HG02970 (cell line): Measurements from ENCODE around the gene TREH.
"Not testable (repeated sequence)": the region's sequence is repeated elsewhere in the genome, so short reads cannot be mapped to it uniquely, and the experiment has no call there.

ENCODE experiments used
- ATAC-seq: cut with Tn5 transposase; IDR thresholded peaks from one replicate; pipeline ENCODE4 v1.9.1; 2021; ENCODE audit warnings: mild to moderate bottlenecking, moderate library complexity, moderate number of reproducible peaks; ENCODE audit not compliant: unreplicated experiment, low FRiP score

TREH gene, protein sequence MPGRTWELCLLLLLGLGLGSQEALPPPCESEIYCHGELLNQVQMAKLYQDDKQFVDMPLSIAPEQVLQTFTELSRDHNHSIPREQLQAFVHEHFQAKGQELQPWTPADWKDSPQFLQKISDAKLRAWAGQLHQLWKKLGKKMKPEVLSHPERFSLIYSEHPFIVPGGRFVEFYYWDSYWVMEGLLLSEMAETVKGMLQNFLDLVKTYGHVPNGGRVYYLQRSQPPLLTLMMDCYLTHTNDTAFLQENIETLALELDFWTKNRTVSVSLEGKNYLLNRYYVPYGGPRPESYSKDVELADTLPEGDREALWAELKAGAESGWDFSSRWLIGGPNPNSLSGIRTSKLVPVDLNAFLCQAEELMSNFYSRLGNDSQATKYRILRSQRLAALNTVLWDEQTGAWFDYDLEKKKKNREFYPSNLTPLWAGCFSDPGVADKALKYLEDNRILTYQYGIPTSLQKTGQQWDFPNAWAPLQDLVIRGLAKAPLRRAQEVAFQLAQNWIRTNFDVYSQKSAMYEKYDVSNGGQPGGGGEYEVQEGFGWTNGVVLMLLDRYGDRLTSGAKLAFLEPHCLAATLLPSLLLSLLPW

DNA sequence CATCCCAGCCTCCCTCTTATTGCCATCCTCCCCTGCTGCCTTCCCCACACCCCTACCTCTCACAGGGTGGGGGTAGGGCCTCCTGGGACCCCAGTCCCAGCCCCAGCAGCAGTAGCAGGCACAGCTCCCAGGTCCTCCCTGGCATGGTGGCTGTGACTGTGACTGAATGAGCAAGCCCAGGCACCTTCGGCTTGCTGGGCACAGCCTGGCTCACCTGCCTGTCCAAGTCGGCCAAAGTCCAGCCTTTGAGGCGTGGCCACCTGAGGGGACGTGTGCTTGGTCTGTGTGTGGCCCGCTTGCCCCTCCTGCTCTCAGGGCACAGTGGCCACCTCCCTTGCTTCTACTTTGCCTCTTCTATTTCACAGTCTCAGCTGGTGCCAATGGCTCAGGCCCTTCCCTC lies at the start of gene TREH:
Gene TREH, minus strand, starts transcription at position 168 of the 400 bp plus-strand sequence. Its CDS starts 23 bp downstream, at position 145.
- ATAC-seq, result no peak

- not testable (repeated sequence) for ATAC-seq
These were observed 48.7 kb upstream of the TREH start for GRCh38 chr11:118728112-118728511.

- not testable (repeated sequence) for ATAC-seq
These were observed 48.2 kb upstream of the TREH start for GRCh38 chr11:118727721-118728066.

DNA sequence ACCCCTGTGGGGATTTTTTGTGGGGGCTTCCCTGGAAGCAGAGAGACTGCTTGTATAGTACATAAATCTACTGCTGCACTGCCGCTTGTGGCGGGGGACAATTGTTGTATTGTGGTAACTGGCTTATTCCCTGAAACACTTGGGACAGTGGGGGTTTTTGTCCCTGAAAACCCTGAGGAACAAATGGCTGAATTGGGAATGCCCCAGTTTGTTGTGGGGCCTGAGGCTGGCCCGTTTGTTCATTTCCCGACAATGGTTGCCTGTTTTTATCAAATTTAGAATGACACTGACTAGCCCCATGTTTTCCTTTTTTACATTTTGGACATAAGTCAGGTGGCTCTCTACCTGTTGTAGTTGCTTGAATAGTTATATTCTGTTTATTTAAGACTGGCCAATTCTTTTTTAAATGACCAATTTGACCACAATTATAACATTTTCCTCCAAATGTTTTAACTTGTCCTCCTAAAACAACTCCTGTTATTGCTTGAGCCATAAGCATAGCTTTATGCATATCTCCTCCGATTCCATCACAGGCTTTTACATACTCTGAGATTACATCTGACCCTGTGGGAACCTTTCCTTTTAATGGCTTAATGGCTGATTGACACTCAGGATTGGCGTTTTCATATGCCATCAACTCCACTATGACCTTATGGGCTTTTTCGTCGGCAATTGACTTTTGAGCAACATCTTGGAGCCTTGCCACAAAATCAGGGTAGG lies 47.7 kb upstream of the TREH start:
- ATAC-seq, result not testable (repeated sequence)

DNA sequence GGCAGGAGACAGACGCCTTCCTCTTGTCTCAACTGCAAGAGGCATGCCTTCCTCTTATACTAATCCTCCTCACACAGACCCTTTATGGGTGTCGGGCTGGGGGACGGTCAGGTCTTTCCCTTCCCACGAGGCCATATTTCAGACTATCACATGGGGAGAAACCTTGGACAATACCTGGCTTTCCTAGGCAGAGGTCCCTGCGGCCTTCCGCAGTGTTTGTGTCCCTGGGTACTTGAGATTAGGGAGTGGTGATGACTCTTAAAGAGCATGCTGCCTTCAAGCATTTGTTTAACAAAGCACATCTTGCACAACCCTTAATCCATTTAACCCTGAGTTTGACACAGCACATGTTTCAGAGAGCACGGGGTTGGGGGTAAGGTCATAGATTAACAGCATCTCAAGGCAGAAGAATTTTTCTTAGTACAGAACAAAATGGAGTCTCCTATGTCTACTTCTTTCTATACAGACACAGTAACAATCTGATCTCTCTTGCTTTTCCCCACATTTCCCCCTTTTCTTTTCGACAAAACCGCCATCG lies 42.1 kb upstream of the TREH start:
- not testable (repeated sequence) for ATAC-seq

DNA sequence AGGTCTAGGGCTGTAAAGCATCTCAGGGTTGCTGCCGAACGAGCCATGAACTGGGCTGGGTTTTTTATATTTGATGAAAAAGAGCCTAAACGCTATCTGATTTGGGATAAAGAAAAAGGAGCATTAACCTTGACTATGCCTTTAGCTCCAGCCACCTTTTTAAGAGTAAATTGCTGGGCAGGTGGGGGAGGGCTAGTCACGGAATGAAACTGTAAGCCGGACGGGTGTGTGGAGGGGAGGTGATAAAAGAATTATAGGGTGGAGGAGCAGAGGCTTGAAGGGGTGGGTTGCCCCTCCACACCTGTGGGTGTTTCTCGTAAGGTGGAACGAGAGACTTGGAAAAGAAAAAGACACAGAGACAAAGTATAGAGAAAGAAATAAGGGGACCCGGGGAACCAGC lies 41.3 kb upstream of the TREH start:
- not testable (repeated sequence) for ATAC-seq

GRCh38 chr11:118720078-118720477 lies 40.6 kb upstream of the TREH start:
- not testable (repeated sequence) for ATAC-seq

DNA sequence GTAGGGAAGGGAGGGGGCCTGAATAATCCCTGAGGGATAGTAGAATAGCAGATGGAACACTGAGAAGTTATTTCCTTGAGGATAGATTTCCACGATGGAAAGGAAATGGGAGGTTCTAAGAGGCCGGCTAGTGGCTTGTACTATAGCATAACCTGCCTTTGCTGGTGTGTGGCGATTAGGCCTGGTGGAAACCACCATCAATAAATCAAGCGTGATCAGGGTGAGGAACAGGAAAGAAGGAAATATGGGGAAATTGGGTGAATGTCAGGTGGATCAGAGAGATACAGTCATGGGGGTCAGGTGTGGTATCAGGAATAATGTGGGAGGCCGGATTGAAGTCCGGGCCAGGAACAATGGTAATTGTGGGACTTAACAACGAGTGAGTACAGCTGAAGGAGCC lies 39.1 kb upstream of the TREH start:
- ATAC-seq, result not testable (repeated sequence)

DNA sequence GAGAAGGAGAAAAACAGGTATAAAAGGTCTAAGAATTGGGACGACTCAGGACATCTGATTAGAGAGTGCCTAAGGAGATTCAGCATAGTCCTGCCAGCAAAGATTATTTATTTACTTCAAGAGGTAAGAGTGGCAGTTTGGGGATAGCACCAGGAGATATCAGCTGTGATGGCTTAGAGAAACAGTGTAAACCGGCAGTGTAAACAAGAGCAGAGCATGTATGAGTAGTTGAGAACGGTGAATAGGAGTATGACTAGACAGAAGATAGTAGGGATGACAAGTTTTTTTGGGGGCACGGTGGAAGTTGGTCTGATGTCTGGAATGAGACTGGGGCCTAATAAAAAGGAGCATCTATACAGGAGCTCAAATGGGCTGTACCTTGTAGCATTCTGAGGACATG lies 38.3 kb upstream of the TREH start:
- not testable (repeated sequence) for ATAC-seq

DNA sequence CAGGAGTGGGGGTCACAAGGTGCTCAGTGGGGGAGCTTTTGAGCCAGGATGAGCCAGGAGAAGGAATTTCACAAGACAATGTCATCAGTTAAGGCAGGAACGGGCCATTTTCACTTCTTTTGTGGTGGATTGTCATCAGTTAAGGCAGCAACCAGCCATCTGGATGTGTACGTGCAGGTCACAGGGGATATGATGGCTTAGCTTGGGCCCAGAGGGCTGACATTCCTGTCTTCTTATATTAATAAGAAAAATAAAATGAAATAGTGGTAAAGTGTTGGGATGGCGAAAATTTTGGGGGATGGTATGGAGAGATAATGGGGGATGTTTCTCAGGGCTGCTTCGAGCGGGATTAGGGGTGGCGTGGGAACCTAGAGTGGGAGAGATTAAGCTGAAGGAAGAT lies 37.8 kb upstream of the TREH start:
- ATAC-seq, result not testable (repeated sequence)

DNA sequence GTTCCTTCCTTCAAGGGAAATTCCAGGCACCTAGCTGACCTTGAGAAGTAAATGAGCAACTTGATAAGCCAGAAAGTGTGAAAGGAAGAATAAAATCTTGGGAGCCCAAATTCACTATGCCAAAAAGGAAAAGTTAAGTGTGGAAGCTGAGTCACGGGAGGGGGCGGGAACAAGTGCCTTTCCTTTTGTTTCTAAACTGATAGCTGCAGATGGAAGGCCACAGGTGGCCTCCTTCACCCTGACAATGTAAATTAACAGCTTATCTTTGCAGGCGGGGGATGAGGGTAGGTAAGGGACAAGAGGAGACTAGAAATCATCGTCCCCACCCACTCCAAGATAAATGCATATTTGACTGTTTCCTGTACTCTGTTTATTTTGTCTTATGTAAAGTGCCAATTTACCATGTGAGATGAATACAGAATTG lies 36.4 kb upstream of the TREH start:
- ATAC-seq, result no peak

DNA sequence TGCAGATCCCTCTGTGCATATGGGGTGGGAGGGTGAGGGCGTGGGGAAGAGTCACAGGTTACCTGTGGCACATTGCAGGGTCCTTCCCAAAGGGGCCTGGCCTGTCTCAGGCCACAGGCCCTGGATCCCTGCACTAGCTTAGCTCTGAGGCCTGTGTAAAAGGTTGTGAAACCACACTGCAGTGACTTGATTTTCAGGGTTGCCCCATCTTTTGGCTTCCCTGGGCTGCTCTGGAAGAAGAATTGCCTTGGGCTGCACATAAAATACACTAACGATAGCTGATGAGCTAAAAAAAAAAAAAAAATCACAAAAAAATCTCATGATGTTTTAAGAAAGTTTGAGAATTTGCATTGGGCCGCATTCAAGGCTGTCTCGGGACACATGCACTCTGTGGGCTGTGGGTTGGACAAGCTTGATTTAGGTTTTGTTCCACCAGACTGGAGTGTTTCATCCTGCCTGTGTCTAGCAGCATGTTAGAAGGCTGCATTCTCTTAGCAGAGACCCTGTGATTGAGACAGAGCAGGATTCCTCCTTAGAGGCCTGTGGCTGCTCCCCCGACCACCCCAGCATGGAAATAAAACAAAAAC lies 35.9 kb upstream of the TREH start:
- ATAC-seq, result no peak

DNA sequence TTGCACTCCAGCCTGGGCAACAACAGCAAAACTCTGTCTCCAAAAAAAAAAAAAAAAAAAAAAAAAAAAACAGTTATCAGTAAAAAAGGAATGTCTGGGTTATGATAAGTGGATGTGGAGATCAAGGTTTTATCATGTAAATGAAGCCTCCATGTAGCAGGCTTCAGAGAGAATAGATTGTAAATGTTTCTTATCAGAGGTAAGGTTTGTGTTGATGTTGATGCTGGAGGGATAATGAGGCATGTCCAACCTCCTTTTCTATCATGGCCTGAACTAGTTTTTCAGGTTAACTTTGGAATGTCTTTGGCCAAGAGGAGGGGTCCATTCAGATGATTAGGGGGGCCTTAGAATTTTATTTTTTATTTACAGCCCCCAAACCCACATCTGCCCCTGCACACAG lies 35.4 kb upstream of the TREH start:
- no peak for ATAC-seq

DNA sequence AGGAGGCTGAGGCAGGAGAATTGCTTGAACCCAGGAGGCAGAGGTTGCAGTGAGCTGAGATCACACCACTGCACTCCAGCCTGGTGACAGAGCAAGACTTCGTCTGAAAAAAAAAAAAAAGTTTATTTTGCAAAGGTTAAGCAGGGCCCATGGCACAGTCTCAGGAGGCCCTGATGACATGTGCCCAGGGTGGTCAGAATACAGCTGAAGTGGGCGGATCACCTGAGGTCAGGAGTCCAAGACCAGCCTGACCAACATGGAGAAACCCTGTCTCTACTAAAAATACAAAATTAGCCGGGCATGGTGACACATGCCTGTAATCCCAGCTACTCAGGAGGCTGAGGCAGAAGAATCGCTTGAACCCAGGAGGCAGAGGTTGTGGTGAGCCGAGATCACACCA lies 35.0 kb upstream of the TREH start:
- not testable (repeated sequence) for ATAC-seq

DNA sequence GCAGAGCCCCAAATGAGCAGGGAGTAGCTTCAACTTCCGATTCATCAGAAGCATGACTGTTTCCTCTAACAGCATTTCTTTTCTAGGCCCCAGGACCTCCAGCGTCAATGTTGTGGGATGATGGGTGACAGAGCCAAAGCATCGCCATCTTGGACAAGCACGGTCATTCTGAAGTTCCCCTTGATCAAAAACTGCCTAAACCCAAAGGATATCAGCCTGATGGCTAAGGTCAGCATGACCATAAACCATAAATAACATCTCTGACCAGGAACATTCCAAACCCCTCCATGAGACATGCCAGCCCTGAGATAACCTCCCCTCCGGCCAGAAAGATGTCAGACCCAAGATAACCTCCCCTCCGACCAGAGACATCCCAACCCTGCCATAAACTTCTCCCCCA lies 28.8 kb upstream of the TREH start:
- ATAC-seq, result no peak

DNA sequence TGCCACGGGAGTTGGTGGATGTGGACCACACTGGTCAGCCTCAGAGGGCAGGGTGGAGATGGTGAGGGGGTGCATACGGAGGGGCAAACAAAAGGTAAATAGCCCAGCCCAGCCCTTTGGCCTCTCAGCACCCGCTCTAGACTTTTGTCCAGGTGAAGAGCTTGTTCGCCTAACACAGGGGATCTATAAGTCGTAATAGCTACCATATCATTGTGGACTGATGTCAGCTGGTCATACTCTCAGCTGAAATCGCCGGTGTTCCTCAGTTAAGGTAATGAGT lies 27.0 kb upstream of the TREH start:
- no peak for ATAC-seq

GRCh38 chr11:118705791-118706545 lies 26.5 kb upstream of the TREH start:
- ATAC-seq, result no peak

- ATAC-seq, result no peak
These were observed 25.8 kb upstream of the TREH start for GRCh38 chr11:118705111-118705741.

DNA sequence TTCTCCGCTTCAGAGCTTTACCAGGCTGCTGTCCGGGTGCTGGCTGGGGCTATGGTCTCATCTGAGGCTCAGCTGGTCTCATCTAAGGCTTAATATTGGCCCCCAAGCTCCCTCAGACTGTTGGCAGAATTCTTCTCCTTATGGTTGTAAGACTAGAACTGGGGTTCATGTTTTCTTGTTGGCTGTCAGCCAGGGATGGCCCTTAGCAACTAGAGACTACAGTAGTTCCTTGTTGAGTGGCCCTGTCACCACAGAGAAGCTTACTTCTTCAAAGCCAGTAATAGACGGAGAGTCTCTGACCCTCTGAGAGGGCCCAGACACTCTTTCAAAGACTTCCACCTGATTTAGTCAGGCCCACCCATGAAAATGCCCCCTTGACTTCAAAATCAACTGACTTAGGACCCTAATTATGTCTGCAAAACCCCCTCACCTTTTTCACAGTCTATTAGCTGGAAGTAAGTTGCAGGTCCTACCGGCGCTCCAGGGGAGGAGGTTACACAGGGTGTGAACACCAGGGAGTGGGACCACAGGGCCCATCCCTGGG lies 24.2 kb upstream of the TREH start:
- no peak for ATAC-seq
